ENCODE results near the gene LRRC47.

Gene LRRC47

GRCh38 chr1:3790952-3791351 lies 5.3 kb downstream of the LRRC47 start:
- no peak overlapping the region for H3K4me3 ChIP-seq (ENCODE audit: low read depth in 1 of 2, low read length in 2 of 2)
- H3K27ac ChIP-seq (ENCODE audit: low read depth, low read length) = no peak overlapping the region
- H3K4me1 ChIP-seq (ENCODE audit: insufficient read depth, low read length) = peaks cover 29% of the 10 kb centered on the region
- no peaks in the 10 kb centered on the region for H3K9me3 ChIP-seq (ENCODE audit: low read length)
- no peak overlapping the region for H3K9ac ChIP-seq (ENCODE audit: low read length)
- H3K36me3 ChIP-seq (ENCODE audit: insufficient read depth, low read length) = peaks cover 35% of the 10 kb centered on the region
- no peaks in the 10 kb centered on the region for H3K27me3 ChIP-seq (ENCODE audit: control insufficient read depth in 1 of 2, insufficient read depth in 2 of 2, low read length in 2 of 2)

DNA sequence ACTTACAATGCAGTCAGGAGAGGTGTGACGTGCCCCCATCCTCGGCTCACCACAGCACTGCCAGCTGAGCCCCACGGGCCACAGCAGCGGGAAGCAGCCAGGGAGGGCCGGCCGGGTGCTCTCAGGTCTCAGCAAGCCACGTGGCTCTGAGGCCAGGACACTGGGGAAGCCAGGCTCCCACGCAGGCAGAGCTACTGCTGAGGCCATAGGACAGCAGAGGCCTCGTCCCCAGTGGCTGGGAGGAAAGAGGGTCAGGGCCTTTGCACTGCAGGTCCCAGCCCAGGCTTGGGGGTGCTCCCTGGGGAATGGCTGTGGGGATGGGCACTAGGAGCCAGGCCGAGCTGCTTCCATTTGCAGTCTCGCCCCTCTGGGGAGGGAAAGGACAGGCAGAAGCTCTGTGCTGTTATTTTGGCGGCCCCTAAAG lies 5.8 kb downstream of the LRRC47 start:
- H3K4me1 ChIP-seq (ENCODE audit: insufficient read depth, low read length) = peaks cover 29% of the 10 kb centered on the region
- H3K27me3 ChIP-seq (ENCODE audit: control insufficient read depth in 1 of 2, insufficient read depth in 2 of 2, low read length in 2 of 2) = no peaks in the 10 kb centered on the region
- H3K9me3 ChIP-seq (ENCODE audit: low read length) = no peaks in the 10 kb centered on the region
- no peak overlapping the region for H3K27ac ChIP-seq (ENCODE audit: low read depth, low read length)
- H3K36me3 ChIP-seq (ENCODE audit: insufficient read depth, low read length) = peaks cover 40% of the 10 kb centered on the region
- H3K4me3 ChIP-seq (ENCODE audit: low read depth in 1 of 2, low read length in 2 of 2) = no peak overlapping the region
- H3K9ac ChIP-seq (ENCODE audit: low read length) = no peak overlapping the region

DNA sequence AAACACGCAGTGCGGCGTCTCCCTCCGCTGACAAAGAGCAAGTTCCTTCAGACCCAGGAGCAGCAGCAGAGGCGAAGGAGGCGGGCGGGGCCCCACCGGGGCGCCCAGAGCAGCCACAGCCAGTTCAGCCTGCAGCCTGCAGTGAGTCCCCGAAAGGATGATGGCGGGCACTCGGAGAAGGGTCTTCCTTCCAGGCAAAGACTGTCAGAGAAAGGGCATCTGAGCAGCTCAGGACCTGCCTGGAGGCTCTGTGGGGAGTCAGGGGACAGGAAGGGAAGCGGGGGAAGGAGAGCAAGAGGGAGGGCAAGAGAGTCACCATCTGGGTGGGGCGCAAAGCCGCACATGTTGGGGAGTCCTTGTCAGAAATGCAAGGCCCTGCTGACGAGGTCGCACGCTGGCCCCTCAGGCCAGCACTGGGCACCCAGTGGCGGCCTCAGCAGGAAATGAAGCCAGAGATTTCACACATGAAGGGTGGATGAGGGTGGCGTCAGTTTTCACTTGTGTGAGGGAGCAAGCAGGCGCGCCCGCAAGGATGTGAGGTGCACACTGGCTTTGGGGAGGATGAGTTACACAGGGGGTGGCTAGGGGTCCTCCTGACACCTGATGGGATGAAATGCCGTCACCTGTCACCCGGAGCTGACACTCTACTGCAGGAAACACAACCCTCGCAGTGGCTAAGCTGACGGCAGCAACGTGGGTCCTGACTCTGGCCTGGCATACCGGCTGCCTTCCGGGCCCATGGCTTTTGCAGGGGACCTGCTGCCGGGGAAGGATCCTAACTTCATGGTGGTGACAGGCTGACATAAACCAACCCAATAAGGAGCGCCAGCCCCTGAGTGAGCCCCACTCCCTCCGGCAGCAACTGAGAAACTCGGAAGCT lies 6.6 kb downstream of the LRRC47 start:
- Histone ChIP-seq H3K36me3 (ENCODE audit: insufficient read depth, low read length) (peaks cover 48% of the 10 kb centered on the region), H3K4me1 (ENCODE audit: insufficient read depth, low read length) (peaks cover 21% of the 10 kb centered on the region)

GRCh38 chr1:3788756-3789420 lies 7.4 kb downstream of the LRRC47 start:
- H3K36me3 ChIP-seq (ENCODE audit: insufficient read depth, low read length) = peaks cover 49% of the 10 kb centered on the region
- peaks cover 14% of the 10 kb centered on the region for H3K4me1 ChIP-seq (ENCODE audit: insufficient read depth, low read length)
- no peaks in the 10 kb centered on the region for H3K27me3 ChIP-seq (ENCODE audit: control insufficient read depth in 1 of 2, insufficient read depth in 2 of 2, low read length in 2 of 2)
- H3K4me3 ChIP-seq (ENCODE audit: low read depth in 1 of 2, low read length in 2 of 2) = no peak overlapping the region
- no peak overlapping the region for H3K9ac ChIP-seq (ENCODE audit: low read length)
- no peaks in the 10 kb centered on the region for H3K9me3 ChIP-seq (ENCODE audit: low read length)
- no peak overlapping the region for H3K27ac ChIP-seq (ENCODE audit: low read depth, low read length)

More for the DNA sequence above, 6.6 kb downstream of the LRRC47 start:
- Histone ChIP-seq H3K27ac (ENCODE audit: low read depth, low read length) (no peak overlapping the region), H3K27me3 (ENCODE audit: control insufficient read depth in 1 of 2, insufficient read depth in 2 of 2, low read length in 2 of 2) (no peaks in the 10 kb centered on the region), H3K4me3 (ENCODE audit: low read depth in 1 of 2, low read length in 2 of 2) (no peak overlapping the region), H3K9ac (ENCODE audit: low read length) (no peak overlapping the region), H3K9me3 (ENCODE audit: low read length) (no peaks in the 10 kb centered on the region)

DNA sequence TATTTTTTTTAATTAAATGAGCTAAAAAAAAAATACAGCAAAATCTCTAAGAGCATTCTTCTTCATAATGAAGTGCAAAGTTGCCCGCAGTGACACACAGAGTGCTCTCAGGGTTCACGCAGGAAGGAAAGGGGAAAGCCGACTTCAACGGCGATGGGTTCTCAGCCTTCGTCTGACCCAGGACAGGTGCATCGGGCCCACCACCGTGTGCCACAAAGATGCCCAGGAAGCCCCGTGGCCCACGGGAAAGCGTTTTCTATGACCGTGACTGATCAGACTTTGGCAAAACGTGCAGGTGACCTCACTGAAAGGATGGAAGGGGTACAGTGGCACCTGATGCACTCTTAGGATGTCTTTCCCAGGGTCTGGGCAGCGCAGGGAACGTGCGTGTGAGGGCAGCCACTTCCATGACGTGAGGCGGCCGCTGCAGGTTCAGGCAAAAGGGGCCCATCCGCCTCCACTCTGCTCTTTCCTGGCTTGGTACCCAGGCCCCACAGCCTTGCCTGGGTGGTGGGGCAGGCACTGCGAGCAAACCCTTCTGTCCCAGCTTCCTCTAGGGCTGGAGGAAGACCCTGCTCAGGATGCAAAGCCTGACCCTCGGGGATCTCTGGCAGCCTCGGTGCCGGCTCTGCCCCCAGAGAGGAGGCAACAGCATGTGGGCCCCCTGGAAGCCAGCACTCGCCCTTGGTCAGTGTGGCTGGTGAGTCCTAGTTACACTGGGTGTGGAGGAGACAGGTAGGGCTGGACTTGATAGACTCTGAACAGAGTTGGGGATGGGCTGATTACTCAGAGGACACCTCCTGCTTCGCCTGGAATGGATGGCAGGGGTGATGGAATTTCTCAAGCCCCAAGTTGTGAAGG lies 8.3 kb downstream of the LRRC47 start:
- H3K36me3 ChIP-seq (ENCODE audit: insufficient read depth, low read length) = peaks cover 55% of the 10 kb centered on the region
- no peaks in the 10 kb centered on the region for H3K9me3 ChIP-seq (ENCODE audit: low read length)
- H3K4me3 ChIP-seq (ENCODE audit: low read depth in 1 of 2, low read length in 2 of 2) = no peak overlapping the region
- H3K4me1 ChIP-seq (ENCODE audit: insufficient read depth, low read length) = peaks cover 4% of the 10 kb centered on the region
- H3K9ac ChIP-seq (ENCODE audit: low read length) = no peak overlapping the region
- H3K27ac ChIP-seq (ENCODE audit: low read depth, low read length) = no peak overlapping the region
- no peaks in the 10 kb centered on the region for H3K27me3 ChIP-seq (ENCODE audit: control insufficient read depth in 1 of 2, insufficient read depth in 2 of 2, low read length in 2 of 2)

DNA sequence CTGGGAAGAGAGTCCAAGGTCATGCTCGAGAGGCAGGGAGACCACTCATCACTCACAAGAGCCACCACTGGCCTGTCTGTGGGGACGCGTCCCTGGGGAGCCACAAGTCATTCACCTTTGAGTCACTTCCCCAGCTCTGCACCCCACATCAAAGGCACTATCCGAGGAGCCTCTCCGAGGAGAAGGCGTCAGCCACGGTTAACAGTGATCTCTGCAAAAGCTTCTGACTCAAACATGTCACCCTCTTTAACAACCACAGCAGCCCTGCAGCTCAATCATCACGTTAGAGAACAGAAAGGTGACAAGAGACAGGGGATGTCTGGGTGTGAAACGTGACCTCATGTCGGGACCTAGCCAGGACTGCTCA lies 9.0 kb downstream of the LRRC47 start:
- H3K9ac ChIP-seq (ENCODE audit: low read length) = no peak overlapping the region
- no peaks in the 10 kb centered on the region for H3K4me1 ChIP-seq (ENCODE audit: insufficient read depth, low read length)
- no peaks in the 10 kb centered on the region for H3K27me3 ChIP-seq (ENCODE audit: control insufficient read depth in 1 of 2, insufficient read depth in 2 of 2, low read length in 2 of 2)
- H3K9me3 ChIP-seq (ENCODE audit: low read length) = no peaks in the 10 kb centered on the region
- H3K27ac ChIP-seq (ENCODE audit: low read depth, low read length) = no peak overlapping the region
- H3K4me3 ChIP-seq (ENCODE audit: low read depth in 1 of 2, low read length in 2 of 2) = no peak overlapping the region
- peaks cover 57% of the 10 kb centered on the region for H3K36me3 ChIP-seq (ENCODE audit: insufficient read depth, low read length)

DNA sequence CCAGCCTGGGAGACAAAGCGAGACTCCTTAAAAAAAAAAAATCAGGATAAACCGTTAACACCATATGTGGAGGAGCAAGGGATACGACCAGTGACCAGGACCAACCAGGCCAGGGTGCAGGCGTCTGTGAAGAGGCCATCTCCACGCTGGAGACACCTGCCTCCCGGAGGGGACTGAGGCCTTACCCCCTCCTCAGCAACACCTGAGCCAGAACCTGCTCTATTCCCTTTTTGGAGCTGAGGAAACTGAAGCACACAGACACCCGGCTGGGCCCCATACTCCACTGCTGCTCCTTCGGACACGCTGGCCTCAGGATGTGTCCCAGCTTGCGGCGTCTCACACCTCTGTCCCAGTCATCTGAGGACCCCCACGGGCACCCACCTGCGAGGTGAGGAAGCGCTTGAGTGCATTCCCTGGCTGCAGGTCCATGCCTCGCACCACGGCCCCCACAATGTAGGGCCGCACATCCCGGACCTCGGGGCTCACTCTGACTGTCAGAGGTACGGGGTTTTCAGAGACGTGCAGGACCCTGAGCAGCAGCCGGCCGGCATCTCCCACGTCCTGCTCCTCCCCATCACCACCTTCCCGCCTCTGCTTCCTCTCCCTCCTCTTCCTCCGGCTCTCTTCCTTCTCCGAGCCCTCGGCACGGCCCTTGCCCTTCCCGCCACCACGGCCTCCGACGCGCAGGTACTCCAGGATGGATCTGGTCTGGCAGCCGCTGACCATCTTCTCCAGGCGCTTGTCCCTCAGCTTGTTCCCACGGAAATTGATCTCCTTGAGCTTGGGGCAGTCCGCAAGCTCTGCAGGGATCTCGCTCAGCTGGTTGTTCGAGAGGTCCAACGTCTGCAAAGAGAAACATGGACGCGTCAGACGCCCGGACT lies 9.6 kb downstream of the LRRC47 start:
- Histone ChIP-seq H3K4me3 (ENCODE audit: low read depth in 1 of 2, low read length in 2 of 2) (no peak overlapping the region), H3K36me3 (ENCODE audit: insufficient read depth, low read length) (peaks cover 63% of the 10 kb centered on the region), H3K27ac (ENCODE audit: low read depth, low read length) (no peak overlapping the region), H3K9ac (ENCODE audit: low read length) (no peak overlapping the region), H3K4me1 (ENCODE audit: insufficient read depth, low read length) (no peaks in the 10 kb centered on the region), H3K9me3 (ENCODE audit: low read length) (no peaks in the 10 kb centered on the region), H3K27me3 (ENCODE audit: control insufficient read depth in 1 of 2, insufficient read depth in 2 of 2, low read length in 2 of 2) (no peaks in the 10 kb centered on the region)

- H3K27ac ChIP-seq (ENCODE audit: low read depth, low read length) = no peak overlapping the region
- peaks cover 74% of the 10 kb centered on the region for H3K36me3 ChIP-seq (ENCODE audit: insufficient read depth, low read length)
These were observed 10.7 kb downstream of the LRRC47 start for GRCh38 chr1:3785456-3786157.

DNA sequence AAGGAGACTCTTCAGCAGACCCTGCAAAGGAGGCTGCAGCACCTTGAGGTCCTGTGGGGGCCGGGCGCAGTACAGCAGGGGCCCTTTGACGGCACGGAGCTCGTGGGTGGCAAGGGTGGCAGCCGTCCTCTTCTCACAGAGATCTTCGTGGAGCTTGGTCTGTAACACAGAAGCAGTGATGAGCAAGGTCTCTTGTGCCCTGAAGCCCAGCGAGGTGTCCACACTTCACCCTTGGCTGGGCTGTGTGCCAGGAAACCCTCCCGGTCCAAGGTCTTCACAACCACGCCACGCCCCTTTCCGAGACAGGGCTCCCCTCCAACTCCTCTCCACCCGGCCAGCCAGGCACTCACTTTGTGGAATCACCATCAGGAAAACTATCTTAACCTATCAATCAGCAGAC lies 11.3 kb downstream of the LRRC47 start:
- no peaks in the 10 kb centered on the region for H3K9me3 ChIP-seq (ENCODE audit: low read length)
- no peak overlapping the region for H3K4me3 ChIP-seq (ENCODE audit: low read depth in 1 of 2, low read length in 2 of 2)
- no peaks in the 10 kb centered on the region for H3K4me1 ChIP-seq (ENCODE audit: insufficient read depth, low read length)
- H3K27ac ChIP-seq (ENCODE audit: low read depth, low read length) = no peak overlapping the region
- peaks cover 80% of the 10 kb centered on the region for H3K36me3 ChIP-seq (ENCODE audit: insufficient read depth, low read length)
- no peak overlapping the region for H3K9ac ChIP-seq (ENCODE audit: low read length)
- H3K27me3 ChIP-seq (ENCODE audit: control insufficient read depth in 1 of 2, insufficient read depth in 2 of 2, low read length in 2 of 2) = no peaks in the 10 kb centered on the region

More at GRCh38 chr1:3785456-3786157, 10.7 kb downstream of the LRRC47 start:
- Histone ChIP-seq H3K4me1 (ENCODE audit: insufficient read depth, low read length) (no peaks in the 10 kb centered on the region), H3K9me3 (ENCODE audit: low read length) (no peaks in the 10 kb centered on the region), H3K9ac (ENCODE audit: low read length) (no peak overlapping the region), H3K4me3 (ENCODE audit: low read depth in 1 of 2, low read length in 2 of 2) (no peak overlapping the region), H3K27me3 (ENCODE audit: control insufficient read depth in 1 of 2, insufficient read depth in 2 of 2, low read length in 2 of 2) (no peaks in the 10 kb centered on the region)

- Histone ChIP-seq H3K9me3 (ENCODE audit: low read length) (no peaks in the 10 kb centered on the region), H3K4me3 (ENCODE audit: low read depth in 1 of 2, low read length in 2 of 2) (no peak overlapping the region), H3K9ac (ENCODE audit: low read length) (no peak overlapping the region), H3K36me3 (ENCODE audit: insufficient read depth, low read length) (peaks cover 84% of the 10 kb centered on the region), H3K27ac (ENCODE audit: low read depth, low read length) (no peak overlapping the region), H3K4me1 (ENCODE audit: insufficient read depth, low read length) (no peaks in the 10 kb centered on the region), H3K27me3 (ENCODE audit: control insufficient read depth in 1 of 2, insufficient read depth in 2 of 2, low read length in 2 of 2) (no peaks in the 10 kb centered on the region)
These were observed 12.4 kb downstream of the LRRC47 start for GRCh38 chr1:3783651-3784474.
